Thoracic aorta (tissue), 2 donors: Measurements from ENCODE around the gene FAAP20. TPM values are rescaled to one million over a fixed set of nuclear protein-coding genes. Genes with fewer than 3 reads are reported as not detected.
A peak's percentile ranks its signal among the peaks of the same experiment; 100 is the strongest.

Source experiments
- ATAC-seq: fragments of 150-250 bp; one replicate; pipeline ENCODE4 v1.8.0; 2017; ENCODE audit warnings: low read depth; ENCODE audit not compliant: insufficient number of reproducible peaks, low FRiP score
- DNase-seq: peaks from one replicate; pipeline ENCODE4 v3.0.0-alpha.2; 2020; ENCODE audit warnings: low spot score
- H3K27ac ChIP-seq, 2 donors: fragments of 200-600 bp; sonication (generic); 1 replicate in 1 of 2; 2 replicates in 1 of 2; pipeline ENCODE4 v1.5.1; 2016; ENCODE audit warnings: mild to moderate bottlenecking in 2 of 2, moderate library complexity in 2 of 2
- H3K27me3 ChIP-seq: fragments of 200-600 bp; sonication (generic); replicated peaks from 2 replicates; pipeline ENCODE4 v1.6.0; 2016; ENCODE audit warnings: mild to moderate bottlenecking; ENCODE audit not compliant: insufficient read depth
- H3K36me3 ChIP-seq: fragments of 200-600 bp; sonication (generic); one replicate; pipeline ENCODE4 v1.5.1; 2016
- H3K4me1 ChIP-seq, 2 donors: fragments of 200-600 bp; sonication (generic); 1 replicate in 1 of 2; 2 replicates in 1 of 2; pipeline versions ENCODE4 v1.5.1 to v1.6.0; 2016; ENCODE audit warnings: low read depth in 2 of 2, mild to moderate bottlenecking in 1 of 2; ENCODE audit not compliant: control insufficient read depth in 1 of 2
- H3K4me3 ChIP-seq: fragments of 200-600 bp; sonication (generic); 2 replicates; pipeline ENCODE4 v1.5.1; 2016; ENCODE audit warnings: mild to moderate bottlenecking
- H3K9me3 ChIP-seq: fragments of 200-600 bp; sonication (generic); 2 replicates; pipeline ENCODE4 v1.5.1; 2016
- CTCF ChIP-seq: fragments of 200-600 bp; sonication (generic); IDR thresholded peaks from one replicate; pipeline ENCODE4 v1.5.1; 2019; ENCODE audit warnings: antibody characterized with exemption
- total RNA-seq, 2 donors: library from RNA; depleted of rRNA; stranded (reverse); fragments of >200 nt; gene quantifications; one replicate each; pipeline versions ENCODE4 v1.1.0 to v1.2.3, GENCODE V29; 2016

FAAP20 gene
- total RNA-seq, 2 donors from 2014 or later: 29.1 to 52.6 TPM

- Histone ChIP-seq H3K4me1 (peaks cover 36 to 66% of the 10 kb centered on the region in 2 donors), H3K4me3 (peak overlapping the region; percentile 70), H3K27ac (peak overlapping the region; percentile 86 to 89), H3K9me3 (no peaks in the 10 kb centered on the region), H3K27me3 (no peaks in the 10 kb centered on the region), H3K36me3 (no peaks in the 10 kb centered on the region)
- DNase-seq (no peak), ATAC-seq (no peak)
- TF ChIP-seq CTCF: no peak
Measured at GRCh38 chr1:2203671-2204414, 9.3 kb upstream of the FAAP20 start.

GRCh38 chr1:2202843-2203601 lies 8.4 kb upstream of the FAAP20 start:
- Histone ChIP-seq H3K4me3 (no peak overlapping the region), H3K9me3 (no peaks in the 10 kb centered on the region), H3K4me1 (peaks cover 34 to 61% of the 10 kb centered on the region in 2 donors), H3K27me3 (no peaks in the 10 kb centered on the region), H3K36me3 (no peaks in the 10 kb centered on the region), H3K27ac (no peak overlapping the region)
- ATAC-seq (no peak), DNase-seq (no peak)
- TF ChIP-seq CTCF: no peak

- Histone ChIP-seq H3K4me1 (peaks cover 30 to 53% of the 10 kb centered on the region in 2 donors), H3K9me3 (no peaks in the 10 kb centered on the region), H3K36me3 (no peaks in the 10 kb centered on the region), H3K4me3 (no peak overlapping the region), H3K27me3 (no peaks in the 10 kb centered on the region), H3K27ac (no peak overlapping the region)
- no peak for DNase-seq
- no peak for ATAC-seq
- TF ChIP-seq CTCF: no peak
Measured at GRCh38 chr1:2202008-2202575, 7.5 kb upstream of the FAAP20 start.

- no peak for TF ChIP-seq CTCF
- Histone ChIP-seq H3K27ac (no peak overlapping the region), H3K4me1 (peaks cover 21 to 44% of the 10 kb centered on the region in 2 donors)
Measured at GRCh38 chr1:2201062-2201461, 6.5 kb upstream of the FAAP20 start.

GRCh38 chr1:2200308-2200943 lies 5.9 kb upstream of the FAAP20 start:
- H3K36me3 ChIP-seq: no peaks in the 10 kb centered on the region
- no peaks in the 10 kb centered on the region for H3K9me3 ChIP-seq
- peaks cover 17 to 44% of the 10 kb centered on the region in 2 donors for H3K4me1 ChIP-seq
- no peak for DNase-seq
- no peak for ATAC-seq
- no peak for TF ChIP-seq CTCF
- no peak overlapping the region for H3K4me3 ChIP-seq
- H3K27ac ChIP-seq: peak overlapping the region in 1 of 2 donors; percentile 73
- no peaks in the 10 kb centered on the region for H3K27me3 ChIP-seq

More at GRCh38 chr1:2201062-2201461, 6.5 kb upstream of the FAAP20 start:
- Histone ChIP-seq H3K27me3 (no peaks in the 10 kb centered on the region), H3K9me3 (no peaks in the 10 kb centered on the region), H3K36me3 (no peaks in the 10 kb centered on the region), H3K4me3 (no peak overlapping the region)
- ATAC-seq: no peak
- DNase-seq: no peak
